GM18951 (cell line): ENCODE data around the gene PRRT3.

Experiments
- POLR2A ChIP-seq: IDR thresholded peaks from 4 replicates; pipeline ENCODE4 v1.6.1; 2011; ENCODE audit warnings: mild to moderate bottlenecking; ENCODE audit not compliant: insufficient read length, insufficient read depth; ENCODE audit errors: extremely low read depth
- in situ Hi-C: fragments of 300-500 bp; cut with MboI; formaldehyde crosslinking; loops from one replicate; pipeline ENCODE4 v1.12.0; 2022; ENCODE audit warnings: low sequenced_read_pairs, mixed read lengths, inconsistent platforms; ENCODE audit not compliant: unreplicated experiment

Gene PRRT3

GRCh38 chr3:9918261-9919038, 33.8 kb downstream of the PRRT3 start:
- in situ Hi-C loops, result no loop called here
- no peak for TF ChIP-seq POLR2A

- TF ChIP-seq POLR2A, result no peak
- in situ Hi-C loops, result no loop called here
These were observed 34.4 kb downstream of the PRRT3 start for GRCh38 chr3:9917820-9918219.

- in situ Hi-C loops, result no loop called here
- TF ChIP-seq POLR2A, result no peak
These were observed 35.2 kb downstream of the PRRT3 start, which contains the start of gene IL17RC for GRCh38 chr3:9916734-9917680. TSS of gene IL17RC (plus strand) at chr3:9917098. CDS start at chr3:9917316, 218 bp downstream.

- TF ChIP-seq POLR2A, result no peak
- in situ Hi-C loops, result no loop called here
These were observed 35.9 kb downstream of the PRRT3 start for GRCh38 chr3:9916346-9916733.

GRCh38 chr3:9915254-9916141, 36.7 kb downstream of the PRRT3 start:
- TF ChIP-seq POLR2A, result peak; percentile 20
- in situ Hi-C loops, result no loop called here

DNA sequence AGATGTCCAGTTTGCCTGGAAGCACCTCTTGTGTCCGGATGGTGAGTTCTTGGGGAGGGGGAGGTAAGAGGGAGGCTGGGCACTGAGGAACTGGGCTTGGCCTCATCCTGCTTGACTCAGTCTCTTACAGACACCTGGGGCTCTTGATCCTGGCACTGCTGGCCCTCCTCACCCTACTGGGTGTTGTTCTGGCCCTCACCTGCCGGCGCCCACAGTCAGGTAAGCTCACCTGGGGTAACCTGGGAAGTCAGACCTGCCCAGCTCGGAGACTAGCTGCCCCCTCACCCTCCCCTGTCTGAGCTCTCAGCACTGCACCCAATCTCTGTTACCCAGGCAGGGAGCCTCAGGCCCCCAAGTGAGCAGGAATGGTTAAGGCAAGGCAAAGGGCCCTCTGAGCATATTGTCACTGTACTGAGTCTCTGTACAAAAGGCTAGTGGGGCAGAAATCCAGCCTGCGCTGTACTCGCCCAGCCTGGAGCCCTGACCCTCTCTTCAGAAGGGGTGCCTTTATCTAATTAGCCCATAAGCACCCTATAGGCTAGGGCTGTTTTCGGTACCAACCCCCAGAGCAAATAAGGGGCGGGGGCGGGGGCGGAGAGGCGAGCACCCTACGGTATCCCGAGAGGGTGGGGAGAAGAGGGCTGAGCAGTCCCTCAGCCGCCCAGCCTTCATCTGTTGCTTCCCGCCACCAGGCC, 37.5 kb downstream of the PRRT3 start:
- TF ChIP-seq POLR2A, result no peak

GRCh38 chr3:9914011-9914410, 38.2 kb downstream of the PRRT3 start:
- no peak for TF ChIP-seq POLR2A
- in situ Hi-C loops, result no loop called here

More for the DNA sequence above, 37.5 kb downstream of the PRRT3 start:
- in situ Hi-C loops, result no loop called here

DNA sequence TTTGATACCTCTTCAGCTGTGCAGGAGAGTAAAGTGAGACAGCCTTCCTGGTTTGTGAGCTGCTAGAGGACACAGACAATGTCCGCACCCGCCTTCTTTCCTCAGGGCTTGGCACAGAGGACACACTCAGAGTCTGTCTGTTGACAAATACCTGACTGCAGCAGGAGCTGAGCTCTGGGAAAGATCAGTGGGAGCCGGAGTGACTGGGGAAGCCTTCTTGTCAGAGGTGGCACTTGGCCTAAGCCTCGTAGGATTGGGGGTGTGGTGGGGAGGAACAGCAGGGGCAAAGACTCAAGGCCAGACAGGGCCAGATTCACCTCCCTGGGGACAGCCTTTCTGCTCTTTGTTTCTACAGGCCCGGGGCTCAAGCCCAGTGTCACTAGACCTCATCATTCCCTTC, 38.6 kb downstream of the PRRT3 start:
- in situ Hi-C loops, result no loop called here
- TF ChIP-seq POLR2A, result no peak

DNA sequence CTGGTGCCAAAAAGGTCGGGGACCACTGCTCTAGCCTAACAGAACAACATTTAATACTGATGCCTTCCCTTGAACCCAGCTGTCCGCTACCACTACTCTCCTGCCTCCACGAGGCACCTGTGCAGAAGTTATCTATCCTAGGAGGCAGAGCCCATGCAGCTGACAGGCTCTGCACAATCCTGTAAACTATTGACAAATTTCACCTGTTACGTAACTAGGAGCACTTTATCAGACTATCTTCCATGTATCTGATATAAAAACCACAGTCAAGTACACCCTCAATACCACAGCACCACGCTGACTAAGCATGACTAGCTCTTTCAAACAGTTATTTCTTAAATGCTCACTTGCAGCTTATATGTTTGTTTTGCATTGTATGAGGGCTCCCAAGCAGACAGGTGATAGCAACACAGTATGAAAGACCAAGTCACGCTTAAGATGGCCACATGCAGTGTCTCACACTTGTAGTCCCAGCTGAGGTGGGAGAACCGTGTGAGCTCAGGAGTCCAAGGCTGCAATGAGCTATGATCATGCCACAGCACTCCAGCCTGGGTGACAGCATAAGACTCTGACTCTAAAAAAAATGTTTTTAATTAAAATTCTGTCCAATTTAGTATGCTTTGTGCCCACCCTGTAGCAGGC, 39.8 kb downstream of the PRRT3 start:
- in situ Hi-C loops, result no loop called here
- no peak for TF ChIP-seq POLR2A

GRCh38 chr3:9911863-9912262, 40.3 kb downstream of the PRRT3 start:
- no peak for TF ChIP-seq POLR2A
- in situ Hi-C loops, result no loop called here

GRCh38 chr3:9909221-9910013, 42.8 kb downstream of the PRRT3 start:
- no peak for TF ChIP-seq POLR2A
- in situ Hi-C loops, result no loop called here
